H9 (cell line): ENCODE measurements around the gene MAP1S. TPM values are rescaled to one million over a fixed set of nuclear protein-coding genes. Genes with fewer than 3 reads are reported as not detected.

Experiments used
- DNase-seq: peaks from one replicate; pipeline ENCODE4 v3.0.0-alpha.2; 2017
- H2AFZ ChIP-seq: one replicate; pipeline ENCODE4 v1.6.1; 2013; ENCODE audit warnings: mild to moderate bottlenecking, low read length, control low read depth, moderate library complexity
- H2AK5ac ChIP-seq: 2 replicates; pipeline ENCODE4 v1.6.1; 2013; ENCODE audit warnings: low read length, control low read depth, mixed read lengths; ENCODE audit not compliant: insufficient read length
- H2BK120ac ChIP-seq: one replicate; pipeline ENCODE4 v1.6.1; 2013; ENCODE audit warnings: low read depth, mild to moderate bottlenecking, low read length, control low read depth, inconsistent platforms; ENCODE audit not compliant: poor library complexity, severe bottlenecking
- H2BK12ac ChIP-seq: 2 replicates; pipeline ENCODE4 v1.6.1; 2013; ENCODE audit warnings: low read length, control low read depth, mixed read lengths, low read depth; ENCODE audit not compliant: insufficient read length
- H2BK15ac ChIP-seq: 2 replicates; pipeline ENCODE4 v1.6.1; 2013; ENCODE audit warnings: low read depth, low read length, control low read depth
- H2BK20ac ChIP-seq: one replicate; pipeline ENCODE4 v1.6.1; 2013; ENCODE audit warnings: low read depth, mild to moderate bottlenecking, low read length, control low read depth, inconsistent platforms; ENCODE audit not compliant: poor library complexity, severe bottlenecking
- H2BK5ac ChIP-seq: 2 replicates; pipeline ENCODE4 v1.6.1; 2013; ENCODE audit warnings: low read length, control low read depth, mixed read lengths; ENCODE audit not compliant: insufficient read length
- H3K14ac ChIP-seq: 2 replicates; pipeline ENCODE4 v1.6.1; 2013; ENCODE audit warnings: low read length, control low read depth; ENCODE audit not compliant: insufficient read depth
- H3K18ac ChIP-seq: 2 replicates; pipeline ENCODE4 v1.6.1; 2013; ENCODE audit warnings: low read depth, mild to moderate bottlenecking, mixed read lengths, low read length, control low read depth; ENCODE audit not compliant: insufficient read length
- H3K23ac ChIP-seq: 2 replicates; pipeline ENCODE4 v1.6.1; 2013; ENCODE audit warnings: low read length, control low read depth, mixed read lengths, low read depth; ENCODE audit not compliant: insufficient read length
- H3K23me2 ChIP-seq: 2 replicates; pipeline ENCODE4 v1.6.1; 2013; ENCODE audit warnings: low read depth, mild to moderate bottlenecking, mixed read lengths, low read length, control low read depth; ENCODE audit not compliant: insufficient read length, poor library complexity, severe bottlenecking
- H3K27ac ChIP-seq: 2 replicates; pipeline ENCODE4 v1.5.1; 2013; ENCODE audit warnings: low read length, control low read depth, mixed read lengths, low read depth; ENCODE audit not compliant: insufficient read length
- H3K27me3 ChIP-seq: 2 replicates; pipeline ENCODE4 v1.6.1; 2013; ENCODE audit warnings: low read length, control low read depth, inconsistent platforms; ENCODE audit not compliant: insufficient read depth
- H3K4ac ChIP-seq: 2 replicates; pipeline ENCODE4 v1.6.1; 2013; ENCODE audit warnings: low read depth, mild to moderate bottlenecking, control low read depth, inconsistent platforms, low read length, moderate library complexity
- H3K4me1 ChIP-seq: 2 replicates; pipeline ENCODE4 v1.6.1; 2013; ENCODE audit warnings: low read length, control low read depth, inconsistent platforms; ENCODE audit not compliant: insufficient read depth
- H3K4me2 ChIP-seq: 2 replicates; pipeline ENCODE4 v1.6.1; 2013; ENCODE audit warnings: low read length, control low read depth, mixed read lengths; ENCODE audit not compliant: insufficient read length, insufficient read depth
- H3K56ac ChIP-seq: 2 replicates; pipeline ENCODE4 v1.6.1; 2013; ENCODE audit warnings: low read depth, mild to moderate bottlenecking, mixed read lengths, low read length, control low read depth; ENCODE audit not compliant: insufficient read length
- H3K79me1 ChIP-seq: 2 replicates; pipeline ENCODE4 v1.6.1; 2013; ENCODE audit warnings: low read depth, mild to moderate bottlenecking, moderate library complexity, low read length, control low read depth, inconsistent platforms; ENCODE audit not compliant: insufficient read depth, poor library complexity, severe bottlenecking
- H3K79me2 ChIP-seq: 2 replicates; pipeline ENCODE4 v1.6.1; 2013; ENCODE audit warnings: low read length, control low read depth, inconsistent platforms; ENCODE audit not compliant: insufficient read depth
- H3K9ac ChIP-seq: 2 replicates; pipeline ENCODE4 v1.6.1; 2013; ENCODE audit warnings: low read length, control low read depth, mixed read lengths; ENCODE audit not compliant: insufficient read length; ENCODE audit errors: extremely low read depth
- H3K9me3 ChIP-seq: one replicate; pipeline ENCODE4 v1.6.1; 2013; ENCODE audit warnings: low read depth, low read length, inconsistent platforms; ENCODE audit not compliant: control insufficient read depth
- H3T11ph ChIP-seq: one replicate; pipeline ENCODE4 v1.6.1; 2013; ENCODE audit warnings: mild to moderate bottlenecking, low read length, control low read depth, inconsistent platforms
- H4K20me1 ChIP-seq: one replicate; pipeline ENCODE4 v1.6.1; 2013; ENCODE audit not compliant: control insufficient read depth, insufficient read length, insufficient read depth
- H4K5ac ChIP-seq: 2 replicates; pipeline ENCODE4 v1.6.1; 2013; ENCODE audit warnings: low read depth, mild to moderate bottlenecking, mixed read lengths, low read length, control low read depth; ENCODE audit not compliant: insufficient read length
- H4K8ac ChIP-seq: replicated peaks from 2 replicates; pipeline ENCODE4 v1.6.1; 2013; ENCODE audit warnings: low read length, control low read depth, mixed read lengths, low read depth; ENCODE audit not compliant: insufficient read length
- H4K91ac ChIP-seq: 2 replicates; pipeline ENCODE4 v1.6.1; 2013; ENCODE audit warnings: low read depth, mild to moderate bottlenecking, moderate library complexity, mixed read lengths, low read length, control low read depth; ENCODE audit not compliant: insufficient read length
- H3K27ac Mint-ChIP-seq, 3 experiments: 2 replicates in 2 of 3; 3 replicates in 1 of 3; pipeline ENCODE4 v1.8.0; 2020 to 2021; ENCODE audit warnings: mixed read lengths in 3 of 3, mild to moderate bottlenecking in 1 of 3, moderate library complexity in 1 of 3
- H3K27me3 Mint-ChIP-seq: 2 replicates; pipeline ENCODE4 v1.8.0; 2021; ENCODE audit warnings: low read depth, mild to moderate bottlenecking, moderate library complexity, mixed read lengths
- H3K36me3 Mint-ChIP-seq, 3 experiments: 2 replicates in 2 of 3; 3 replicates in 1 of 3; pipeline ENCODE4 v1.8.0; 2020 to 2021; ENCODE audit warnings: low read depth in 3 of 3, mixed read lengths in 3 of 3; ENCODE audit not compliant: insufficient read depth in 1 of 3
- H3K4me1 Mint-ChIP-seq, 2 experiments: 2 replicates each; pipeline ENCODE4 v1.8.0; 2020; ENCODE audit warnings: mixed read lengths in 2 of 2
- H3K4me3 Mint-ChIP-seq, 2 experiments: 2 replicates in 1 of 2; 3 replicates in 1 of 2; pipeline ENCODE4 v1.8.0; 2020 to 2021; ENCODE audit warnings: mild to moderate bottlenecking in 2 of 2, mixed read lengths in 2 of 2, moderate library complexity in 1 of 2
- H3K9me3 Mint-ChIP-seq, 2 experiments: 2 replicates in 1 of 2; 3 replicates in 1 of 2; pipeline ENCODE4 v1.8.0; 2020; ENCODE audit warnings: mild to moderate bottlenecking in 2 of 2, mixed read lengths in 2 of 2, moderate library complexity in 1 of 2
- CTCF ChIP-seq: fragments of 200-600 bp; sonication (generic); conservative IDR thresholded peaks from 3 replicates; pipeline ENCODE4 v1.8.0; 2021; ENCODE audit warnings: antibody characterized with exemption, mild to moderate bottlenecking
- WGBS: extraction: QIAGEN DNeasy Blood & Tissue Kit; methylation state at CpG from one replicate; pipeline ENCODE4 v1.1.7; 2013; ENCODE audit warnings: missing lambda C conversion rate, low lambda C conversion rate, mixed read lengths; ENCODE audit not compliant: insufficient read length; ENCODE audit errors: extremely low coverage; 5-methylcytosine and 5-hydroxymethylcytosine counted together
- total RNA-seq: library from RNA; stranded (reverse); gene quantifications from 2 replicates; pipeline ENCODE4 v1.2.1, GENCODE V29; 2021

MAP1S gene
- total RNA-seq, 1 experiment from 2014 or later = 160 TPM

GRCh38 chr19:17703824-17704463 lies 15.3 kb upstream of the MAP1S start:
- Histone ChIP-seq H2BK12ac (no peak overlapping the region), H2AK5ac (no peak overlapping the region), H2AFZ (no peak overlapping the region), H2BK15ac (no peak overlapping the region), H4K20me1 (peaks cover 3% of the 10 kb centered on the region), H2BK20ac (no peak overlapping the region), H3K23me2 (no peaks in the 10 kb centered on the region), H2BK120ac (no peak overlapping the region), H2BK5ac (no peak overlapping the region), H3K14ac (no peak overlapping the region), H3K9ac (no peak overlapping the region), H3K79me2 (no peaks in the 10 kb centered on the region), H4K8ac (no peak overlapping the region), H3K18ac (no peak overlapping the region), H4K91ac (no peak overlapping the region), H4K5ac (no peak overlapping the region), H3K79me1 (no peaks in the 10 kb centered on the region), H3K9me3 (no peaks in the 10 kb centered on the region), H3K27me3 (no peaks in the 10 kb centered on the region), H3K4ac (no peak overlapping the region), H3T11ph (no peak overlapping the region), H3K4me1 (no peaks in the 10 kb centered on the region), H3K4me2 (no peak overlapping the region), H3K23ac (no peak overlapping the region), H3K56ac (no peak overlapping the region), H3K27ac (no peak overlapping the region)
- Mint-ChIP-seq H3K36me3 (no peaks in the 10 kb centered on the region), H3K4me3 (no peak overlapping the region; a peak in 1 of 5 replicates), H3K27ac (no peak overlapping the region), H3K4me1 (peaks cover 0 to 9% of the 10 kb centered on the region in 2 experiments; a peak in 2 of 4 replicates), H3K9me3 (no peaks in the 10 kb centered on the region; a peak in 1 of 5 replicates), H3K27me3 (peaks cover 21% of the 10 kb centered on the region)
- TF ChIP-seq CTCF = peak; percentile 95
- no CpG with 5 or more reads among the region's 11 CpGs for WGBS
- DNase-seq = peak; percentile 82
